CD4-positive, alpha-beta T cell treated with Interleukin-15 for 1 hour (primary cell): ENCODE data around the gene CCDC82.
"Not testable (repeated sequence)": the region's sequence is repeated elsewhere in the genome, so short reads cannot be mapped to it uniquely, and the experiment has no call there.

Experiments
- DNase-seq: peaks from one replicate; pipeline ENCODE4 v3.0.0-alpha.2; 2020

The CCDC82 gene

DNA sequence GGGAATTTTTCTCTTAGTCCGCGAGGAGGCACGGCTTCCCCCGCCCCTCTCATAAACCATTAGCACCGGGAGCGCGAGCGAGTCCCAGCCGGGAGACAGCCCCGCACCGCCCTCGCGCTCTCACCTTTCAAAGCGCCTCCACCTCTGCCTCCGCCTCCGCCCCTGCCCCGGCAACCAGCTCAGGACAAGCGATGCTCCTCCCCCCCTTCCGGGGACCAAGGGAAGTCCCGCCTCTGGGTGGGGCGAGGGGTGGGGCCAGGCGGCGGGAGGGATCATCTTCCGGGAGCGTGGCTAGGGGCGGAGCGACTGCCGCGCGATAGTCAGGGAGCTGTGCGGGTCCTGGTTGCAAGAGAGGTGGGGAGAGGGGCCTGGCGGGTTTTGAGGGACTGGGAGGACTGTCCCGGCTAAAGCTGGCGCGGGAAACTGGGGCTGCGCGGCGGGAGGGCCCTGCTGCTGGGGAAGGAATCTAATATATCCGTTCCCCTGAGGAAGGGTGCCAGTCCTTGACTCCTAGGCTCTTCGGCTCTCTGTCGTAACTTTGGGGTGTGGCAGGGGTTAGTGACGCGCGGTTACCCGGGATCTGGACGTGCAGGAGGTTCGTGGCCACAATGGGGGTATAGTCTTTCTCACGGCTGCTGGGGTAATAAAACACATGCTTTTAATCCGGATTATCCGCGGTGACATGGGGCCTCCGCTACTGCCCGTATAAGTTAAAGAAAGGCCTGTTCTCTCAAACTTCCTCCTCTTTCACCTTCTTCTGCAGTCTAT is at the start of gene CCDC82, which contains the start of gene JRKL:
Gene CCDC82, minus strand, starts transcription at position 193 of the 768 bp plus-strand sequence. CDS start 5,165 bp downstream, outside the sequence.
Gene JRKL, plus strand, starts transcription at position 294 of the 768 bp plus-strand sequence. CDS start 637 bp downstream, outside the sequence.
- peak; percentile 95 for DNase-seq

DNA sequence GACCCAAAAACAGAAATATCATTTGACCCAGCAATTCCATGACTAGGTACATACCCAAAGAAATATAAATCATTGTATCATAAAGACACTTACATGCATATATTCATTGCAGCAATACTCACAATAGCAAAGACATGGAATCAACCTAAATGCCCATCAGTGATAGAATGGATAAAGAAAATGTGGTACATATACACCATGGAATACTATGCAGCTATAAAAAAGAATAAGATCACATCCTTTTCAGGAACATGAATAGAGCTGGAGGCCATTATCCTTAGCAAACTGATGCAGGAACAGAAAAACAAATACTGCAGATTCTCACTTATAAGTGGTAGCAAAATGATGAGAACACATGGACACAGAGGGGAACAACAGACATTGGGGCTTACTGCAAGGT is 42.9 kb upstream of the CCDC82 start:
- not testable (repeated sequence) for DNase-seq

DNA sequence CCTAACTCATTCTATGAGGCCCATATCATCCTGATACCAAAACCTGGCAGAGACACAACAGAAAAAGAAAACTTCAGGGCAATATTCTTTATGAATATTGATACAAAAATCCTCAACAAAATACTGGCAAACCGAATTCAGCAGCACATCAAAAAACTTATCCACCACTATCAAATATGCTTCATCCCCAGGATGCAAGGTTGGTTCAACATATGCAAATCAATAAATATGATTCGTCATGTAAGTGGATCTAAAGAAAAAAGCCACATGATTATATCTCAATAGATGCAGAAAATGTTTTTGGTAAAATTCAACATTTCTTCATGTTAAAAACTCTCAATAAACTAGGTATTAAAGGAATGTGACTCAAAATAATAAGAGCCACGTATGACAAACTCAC is 41.0 kb upstream of the CCDC82 start:
- no peak for DNase-seq

DNA sequence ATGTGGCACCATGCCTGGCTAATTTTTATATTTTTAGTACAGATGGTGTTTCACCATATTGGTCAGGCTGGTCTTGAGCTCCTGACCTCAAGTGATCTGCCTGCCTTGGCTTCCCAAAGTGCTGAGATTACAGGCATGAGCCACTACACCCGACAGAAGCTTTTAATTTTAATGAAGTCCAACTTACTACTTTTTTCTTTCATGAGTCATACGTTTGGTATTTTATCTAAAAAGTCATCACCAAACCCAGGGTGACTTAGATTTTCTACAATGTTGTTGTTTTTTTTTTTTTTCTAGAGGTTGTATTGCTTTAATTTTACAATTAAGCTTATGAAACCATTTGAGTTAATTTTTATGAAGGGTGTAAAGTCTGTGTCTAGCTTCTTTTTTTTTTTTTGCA is 35.0 kb upstream of the CCDC82 start:
- DNase-seq: no peak

DNA sequence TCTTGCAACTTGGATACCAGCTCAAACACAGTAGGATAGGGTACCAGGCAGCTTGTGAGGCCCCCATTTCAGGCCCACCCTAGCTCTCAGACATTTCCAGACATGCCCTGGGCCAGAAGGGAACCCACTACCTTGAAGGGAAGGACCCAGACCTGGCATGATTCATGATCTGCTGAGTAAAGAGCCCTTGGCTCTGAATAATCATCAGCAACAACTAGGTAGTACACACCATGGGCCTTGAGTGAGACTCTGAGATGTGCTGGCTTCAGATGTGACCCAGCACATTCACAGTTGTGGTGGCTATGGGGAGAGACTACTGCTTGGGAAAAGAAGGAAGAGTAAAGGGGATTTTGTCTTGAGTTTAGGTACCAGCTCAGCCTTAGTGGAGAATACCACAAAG is 23.7 kb upstream of the CCDC82 start:
- DNase-seq: no peak

DNA sequence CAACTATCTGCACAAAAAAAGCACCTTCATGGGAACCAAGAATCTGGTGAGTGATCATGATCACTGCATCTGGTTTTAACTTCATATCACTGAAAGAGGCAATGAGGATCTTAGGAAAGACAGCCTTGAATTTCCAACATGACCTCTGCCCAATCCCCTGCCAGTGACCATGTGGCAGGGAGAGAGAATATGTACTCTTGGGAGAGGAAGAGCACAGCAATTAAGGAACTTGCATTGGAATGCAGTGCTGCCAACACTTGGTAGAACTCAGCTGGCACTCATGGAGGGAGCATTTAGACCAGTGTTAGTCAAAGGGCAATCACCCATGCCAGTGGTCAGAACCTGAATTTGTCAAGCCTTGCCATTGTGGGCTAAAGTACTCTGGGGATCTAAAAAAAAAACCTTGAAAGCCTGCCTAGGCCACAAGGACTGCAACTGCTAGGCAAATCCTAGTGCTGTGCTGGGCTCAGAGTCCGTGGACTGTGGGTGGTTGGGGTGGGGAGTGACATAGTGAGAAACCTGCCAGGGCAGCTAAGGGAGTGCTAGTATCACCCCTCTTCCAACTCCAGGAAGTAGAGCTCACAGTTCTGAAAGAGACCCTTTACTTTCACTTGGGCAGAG is 23.2 kb upstream of the CCDC82 start:
- DNase-seq: no peak

DNA sequence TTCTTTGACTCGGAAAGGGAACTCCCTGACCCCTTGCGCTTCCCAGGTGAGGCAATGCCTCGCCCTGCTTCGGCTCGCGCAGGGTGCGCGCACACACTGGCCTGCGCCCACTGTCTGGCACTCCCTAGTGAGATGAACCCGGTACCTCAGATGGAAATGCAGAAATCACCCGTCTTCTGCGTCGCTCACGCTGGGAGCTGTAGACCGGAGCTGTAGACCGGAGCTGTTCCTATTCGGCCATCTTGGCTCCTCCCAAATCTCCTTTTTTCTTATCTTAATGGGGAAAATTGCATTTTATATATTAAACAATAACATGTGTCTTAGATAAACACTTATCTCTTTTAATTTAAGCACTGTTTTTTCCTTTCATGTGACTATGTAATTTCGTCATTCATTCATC is 21.7 kb upstream of the CCDC82 start:
- DNase-seq: not testable (repeated sequence)

DNA sequence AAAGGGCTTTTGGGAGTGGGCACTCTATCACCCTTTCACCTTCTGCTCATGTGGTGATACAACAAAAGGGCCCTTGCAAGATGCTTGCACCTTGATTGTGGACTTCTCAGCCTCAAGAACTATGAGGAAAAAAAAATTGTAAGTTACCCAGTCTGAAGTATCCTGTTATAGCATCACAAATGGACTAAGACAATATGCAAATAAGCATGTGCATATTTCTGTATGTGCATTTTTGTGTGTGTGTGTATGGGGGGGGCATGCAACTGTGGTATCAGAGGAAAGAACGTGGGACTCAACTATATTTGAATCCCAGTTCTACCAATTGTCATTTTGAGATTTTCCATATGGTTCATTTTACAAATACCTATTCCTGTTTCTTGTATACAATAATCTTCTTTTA is 11.0 kb upstream of the CCDC82 start:
- DNase-seq: no peak

DNA sequence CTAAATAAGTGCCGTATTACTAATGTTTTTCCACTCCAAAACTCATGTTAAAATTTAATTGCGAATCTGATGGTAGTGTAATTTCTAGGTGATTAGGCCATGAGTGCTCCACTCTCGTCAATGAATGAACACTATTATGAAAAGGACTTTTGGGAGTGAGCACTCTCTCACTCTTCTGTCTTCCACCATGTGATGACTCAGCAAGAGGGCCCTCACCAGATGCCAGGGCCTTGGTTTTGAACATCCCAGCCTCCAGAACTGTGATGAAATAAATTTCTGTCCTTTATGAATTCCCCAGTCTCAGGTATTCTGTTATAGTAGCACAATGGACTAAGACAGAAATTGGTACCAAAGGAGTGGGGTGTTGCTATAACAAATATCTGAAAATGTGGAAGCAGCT is 8.2 kb upstream of the CCDC82 start:
- DNase-seq: no peak

DNA sequence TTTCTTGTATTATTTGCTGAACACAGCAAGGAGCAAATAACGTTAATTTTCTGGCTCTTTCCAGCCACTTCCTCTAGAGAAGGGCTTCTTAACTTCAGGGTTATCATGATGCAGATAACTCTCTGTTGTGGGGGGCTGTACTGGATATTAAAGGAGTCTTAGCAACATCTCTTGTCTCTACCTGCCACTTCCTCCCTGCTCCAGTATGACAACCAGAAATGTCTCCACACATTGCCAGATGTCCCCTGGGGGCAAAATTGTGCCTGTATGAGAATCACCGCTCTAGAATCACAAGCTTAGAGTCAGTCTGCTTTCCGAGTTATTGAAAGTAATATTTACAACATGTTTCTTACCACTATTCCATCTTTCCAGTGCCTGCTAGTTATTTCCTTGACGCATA is 6.9 kb upstream of the CCDC82 start:
- no peak for DNase-seq

DNA sequence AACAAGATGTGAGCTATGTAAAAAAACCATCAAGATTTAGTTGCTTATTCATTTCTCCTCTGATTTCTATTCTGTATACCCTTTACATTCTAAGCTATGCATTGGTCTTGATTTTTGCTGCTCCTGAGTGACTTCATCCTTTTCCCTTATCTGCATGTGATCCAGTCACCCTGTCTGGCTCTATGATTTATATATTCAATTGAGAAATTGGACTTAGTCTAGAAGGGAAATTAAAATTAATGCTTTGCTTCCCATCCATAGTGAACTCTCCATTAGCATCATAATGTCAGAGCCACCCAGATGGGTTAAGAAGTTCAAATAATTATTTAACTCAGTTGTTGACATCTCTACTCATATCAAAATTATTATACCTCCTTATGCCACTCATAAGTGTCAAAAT is 5.1 kb upstream of the CCDC82 start:
- DNase-seq: no peak

DNA sequence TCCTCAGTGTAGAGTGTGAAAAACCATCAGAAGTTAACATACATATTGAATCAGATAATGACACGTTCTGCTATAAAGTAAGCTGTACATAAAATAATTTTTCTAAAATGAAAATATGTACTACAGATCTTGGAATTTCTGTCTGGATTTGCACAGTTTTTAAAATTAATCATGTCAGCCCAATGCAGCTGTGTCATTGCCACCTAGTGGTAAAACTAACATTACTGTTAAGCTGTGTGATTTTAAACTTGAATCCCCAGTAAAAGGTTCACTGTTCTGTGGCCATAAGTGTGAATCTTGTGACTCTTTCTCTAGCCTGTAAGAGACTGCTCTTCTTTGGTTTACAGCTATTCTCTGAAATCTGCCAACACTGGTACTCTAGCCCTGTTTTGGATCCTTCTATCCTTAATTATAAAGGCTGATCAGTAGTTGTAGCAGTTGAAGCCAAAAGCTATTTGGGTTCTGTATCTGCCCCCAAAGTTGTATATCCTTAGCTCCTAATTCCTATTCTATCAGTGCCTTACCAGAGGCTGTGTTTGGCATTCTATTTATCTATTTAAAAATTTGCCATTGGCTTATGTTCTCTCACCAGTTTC is 4.1 kb upstream of the CCDC82 start:
- DNase-seq: no peak

DNA sequence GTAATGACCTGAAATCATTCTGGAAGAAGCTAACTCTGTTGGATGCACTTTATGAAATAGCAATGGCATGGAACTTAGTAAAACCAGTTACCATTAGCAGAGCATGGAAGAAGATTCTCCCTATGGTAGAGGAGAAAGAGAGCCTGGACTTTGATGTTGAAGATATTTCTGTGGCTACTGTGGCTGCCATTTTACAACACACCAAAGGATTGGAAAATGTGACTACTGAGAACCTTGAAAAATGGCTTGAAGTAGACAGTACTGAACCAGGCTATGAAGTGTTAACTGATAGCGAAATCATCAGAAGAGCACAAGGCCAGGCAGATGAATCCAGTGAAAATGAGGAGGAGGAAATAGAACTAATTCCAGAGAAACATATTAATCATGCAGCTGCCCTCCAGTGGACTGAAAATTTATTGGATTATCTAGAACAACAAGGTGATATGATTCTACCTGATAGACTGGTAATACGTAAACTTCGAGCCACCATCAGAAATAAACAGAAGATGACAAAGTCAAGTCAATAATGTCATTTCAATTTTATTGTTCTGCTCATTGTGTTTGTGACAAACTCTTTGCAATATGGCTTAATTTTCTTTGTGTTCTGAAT is 2.1 kb upstream of the CCDC82 start:
- no peak for DNase-seq

DNA sequence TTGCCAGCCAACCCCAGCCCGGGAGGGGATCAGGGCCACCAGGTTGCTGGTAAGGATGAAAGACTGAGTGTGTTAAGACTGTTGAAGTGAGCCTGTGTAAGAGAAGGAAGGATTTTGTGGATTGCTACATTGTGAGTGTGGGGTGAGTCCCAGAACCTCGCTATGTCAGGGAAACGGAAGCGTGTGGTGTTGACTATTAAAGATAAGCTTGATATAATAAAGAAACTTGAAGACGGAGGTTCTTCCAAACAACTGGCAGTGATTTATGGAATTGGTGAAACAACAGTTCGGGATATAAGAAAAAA is 728 bp upstream of the CCDC82 start:
- no peak for DNase-seq

DNA sequence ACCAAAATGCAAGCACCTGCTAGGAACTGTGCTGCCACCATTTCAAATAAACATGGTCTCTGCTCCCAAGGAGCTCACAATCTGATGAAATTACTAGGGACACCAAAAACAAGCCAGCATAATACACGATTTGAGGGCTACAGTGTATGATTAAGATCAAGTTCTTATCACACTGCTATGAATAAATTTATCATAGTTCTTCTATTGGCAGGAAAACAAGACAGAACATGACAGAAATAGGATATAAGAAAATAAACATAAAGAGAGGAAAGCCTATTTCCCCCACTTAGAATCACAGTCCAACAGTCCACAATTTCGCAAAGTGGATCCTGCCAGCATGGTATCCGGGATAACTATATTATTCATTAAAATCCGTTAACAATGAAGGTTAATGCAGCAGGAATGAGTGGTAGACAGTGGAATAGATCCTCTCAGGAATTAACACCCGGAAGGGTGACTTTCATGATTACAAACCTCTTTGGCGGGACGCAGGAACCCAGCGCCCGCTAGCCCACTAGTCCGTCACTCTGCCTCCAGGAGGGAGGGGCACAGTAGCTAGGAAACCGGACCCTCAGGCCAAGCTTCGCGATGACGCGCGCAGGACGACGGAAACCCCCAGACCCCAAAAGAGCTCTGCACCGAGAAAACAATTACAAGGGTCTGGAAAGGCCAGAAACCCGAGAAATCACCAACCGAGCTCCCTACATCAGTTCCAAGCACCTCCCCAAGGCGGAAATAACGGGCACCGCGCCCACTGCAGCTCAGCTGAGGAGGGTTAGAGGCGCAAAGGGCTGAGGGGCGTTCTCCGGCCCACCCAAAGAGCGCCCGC is 607 bp downstream of the CCDC82 start:
- DNase-seq: peak; percentile 53

DNA sequence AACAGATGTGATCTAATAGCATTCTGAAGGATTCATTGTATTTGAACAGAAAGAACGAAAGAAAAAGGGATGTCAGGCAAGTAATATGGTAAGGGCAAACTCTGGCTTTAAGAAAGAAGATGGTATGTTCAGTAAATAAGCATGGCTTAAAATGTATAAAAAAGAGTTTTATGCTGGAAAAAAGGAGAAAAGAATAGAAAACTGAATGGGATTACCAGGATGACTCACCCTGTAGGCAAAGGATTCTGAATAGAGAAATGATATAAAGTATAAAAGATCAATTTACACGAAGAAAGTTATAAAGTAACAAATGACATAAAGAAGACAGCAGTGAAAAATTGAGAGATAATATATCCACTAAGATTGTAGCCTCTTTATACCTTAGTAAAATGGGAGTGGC is 4.5 kb downstream of the CCDC82 start:
- no peak for DNase-seq

DNA sequence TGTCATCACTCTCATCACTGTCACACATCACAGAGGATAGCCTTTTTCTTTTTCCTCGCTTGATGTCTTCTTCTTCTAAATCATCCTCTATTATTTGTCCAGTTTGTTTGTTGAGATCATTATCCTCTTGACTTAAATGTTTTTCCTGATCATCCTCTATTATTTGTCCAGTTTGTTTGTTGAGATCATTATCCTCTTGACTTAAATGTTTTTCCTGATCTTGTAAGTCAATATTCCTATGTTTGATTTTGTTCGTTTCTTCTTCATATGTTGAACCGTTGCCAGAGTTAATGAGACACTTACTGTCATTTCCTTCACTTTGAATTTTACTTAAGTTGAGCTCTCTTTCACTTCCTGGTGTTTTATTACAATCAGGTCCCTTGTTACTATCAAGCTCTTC is 5.6 kb downstream of the CCDC82 start:
- no peak for DNase-seq

DNA sequence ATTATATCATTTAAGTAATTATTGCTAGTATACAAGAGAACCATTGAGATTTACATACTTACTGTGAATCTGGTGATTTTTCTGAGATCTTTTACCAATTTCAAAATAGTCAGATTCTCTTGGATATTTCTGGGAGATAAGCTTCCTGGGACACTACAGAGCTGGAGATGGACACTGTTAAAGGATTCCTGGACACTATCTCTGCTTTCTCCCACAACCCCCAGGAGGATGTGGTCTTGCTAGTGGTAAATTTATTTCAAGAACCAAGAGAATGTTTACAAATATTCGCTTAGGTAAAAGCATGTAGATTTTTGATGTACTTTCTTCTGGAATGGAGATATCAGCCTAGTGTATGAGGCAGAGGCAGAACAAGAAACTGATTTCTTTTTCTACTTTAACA is 12.9 kb downstream of the CCDC82 start:
- no peak for DNase-seq

DNA sequence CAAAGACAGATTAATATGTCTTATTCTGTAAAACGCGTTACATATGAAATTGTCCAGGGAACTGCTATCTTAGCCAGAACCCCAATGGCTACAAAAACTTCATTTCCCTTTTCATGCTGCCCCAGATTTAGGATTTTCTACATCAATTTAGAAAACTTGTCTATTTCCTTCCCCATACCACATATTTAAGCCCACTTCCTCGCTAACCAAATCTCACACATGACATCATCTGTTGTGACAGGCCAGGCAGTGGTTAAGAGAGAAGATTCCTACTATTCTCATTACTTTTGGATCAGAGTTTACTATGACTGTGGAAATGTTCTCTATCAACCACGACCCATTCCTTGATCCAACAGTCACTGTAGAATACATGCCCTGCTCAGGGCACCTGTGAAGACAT is 15.9 kb downstream of the CCDC82 start:
- DNase-seq: no peak

DNA sequence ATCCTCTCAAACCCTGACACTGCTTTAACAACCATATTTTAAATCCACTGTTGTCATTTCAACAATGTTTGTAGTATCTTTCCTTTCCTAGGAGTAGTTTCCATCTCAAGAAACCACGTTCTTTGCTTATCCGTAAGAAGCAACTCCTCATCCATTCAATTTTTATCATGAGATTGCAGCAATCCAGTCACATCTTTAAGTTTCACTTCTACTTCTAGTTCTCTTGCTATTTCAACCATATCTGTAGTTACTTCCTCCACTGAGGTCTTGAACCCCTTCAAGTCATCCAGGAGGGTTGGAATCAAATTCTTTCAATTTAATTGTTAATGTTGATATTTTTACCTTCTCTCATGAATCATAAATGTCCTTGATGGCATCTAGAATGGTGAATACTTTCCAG is 22.4 kb downstream of the CCDC82 start:
- no peak for DNase-seq

DNA sequence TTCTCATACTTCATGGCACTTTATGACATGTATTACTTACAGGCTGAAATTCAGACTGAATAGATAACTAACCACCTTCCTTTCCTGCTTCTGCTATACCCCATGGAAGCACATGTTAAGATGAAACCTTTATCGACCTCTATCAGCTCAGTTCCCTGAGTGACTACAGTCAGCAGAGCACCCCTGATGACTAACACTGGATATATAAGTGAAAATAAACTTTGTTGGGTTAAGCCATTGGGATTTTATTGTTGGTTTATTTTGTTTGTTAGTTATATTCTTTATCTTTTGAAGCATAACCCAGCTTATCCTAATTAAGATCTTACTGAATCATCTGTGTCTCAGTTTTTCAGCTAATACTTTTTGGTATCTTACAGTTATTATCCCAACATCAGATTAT is 23.7 kb downstream of the CCDC82 start:
- no peak for DNase-seq

DNA sequence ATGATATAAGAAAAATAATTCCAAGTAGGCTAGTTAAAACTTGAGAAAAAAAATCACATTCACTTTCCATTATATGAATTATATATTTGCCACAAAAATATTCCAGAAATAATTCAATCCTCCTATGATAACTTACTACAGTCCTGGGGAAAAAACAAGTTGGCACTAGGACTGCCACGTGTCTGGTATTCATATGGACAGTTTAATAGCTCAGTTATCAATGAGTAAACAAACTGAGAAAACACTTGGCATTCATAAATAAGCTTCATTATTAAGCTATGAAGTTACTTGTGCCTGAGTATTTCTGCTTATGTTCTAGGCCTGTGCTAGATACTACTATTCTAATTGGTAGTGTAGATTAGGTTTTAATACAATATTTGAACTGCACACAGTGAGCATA is 24.2 kb downstream of the CCDC82 start:
- DNase-seq: no peak

DNA sequence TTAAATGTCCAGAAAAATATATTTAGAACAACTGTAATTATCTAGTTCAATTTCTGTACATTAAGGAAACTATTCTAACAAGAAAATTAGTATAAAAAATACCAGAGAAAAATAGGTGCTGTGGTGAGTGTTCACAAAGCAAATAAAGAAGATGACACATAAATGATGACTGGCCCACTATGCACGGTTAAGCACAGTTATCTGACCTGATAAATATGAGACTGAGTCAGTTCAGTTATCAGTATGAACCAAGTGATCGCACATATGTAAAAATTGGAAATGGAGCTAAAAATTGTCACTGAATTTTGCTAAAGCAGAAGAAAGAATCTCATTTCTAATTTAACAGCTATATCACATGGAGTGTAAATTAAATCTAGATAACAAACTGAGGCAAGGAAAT is 27.9 kb downstream of the CCDC82 start:
- no peak for DNase-seq
